H7 (cell line): ENCODE measurements around the gene NPTXR. TPM values are rescaled to one million over a fixed set of nuclear protein-coding genes. Genes with fewer than 3 reads are reported as not detected.

Experiments
- DNase-seq: peaks from one replicate; pipeline ENCODE4 v3.0.0; 2012
- H3K27me3 ChIP-seq: 2 replicates; pipeline ENCODE4 v1.6.0; 2011; ENCODE audit warnings: mild to moderate bottlenecking, low read length; ENCODE audit not compliant: control insufficient read depth, insufficient read depth
- H3K36me3 ChIP-seq: replicated peaks from 2 replicates; pipeline ENCODE4 v1.5.1; 2011; ENCODE audit warnings: low read length; ENCODE audit not compliant: control insufficient read depth, insufficient read depth
- H3K4me3 ChIP-seq: 2 replicates; pipeline ENCODE4 v1.5.1; 2011; ENCODE audit warnings: low read depth, mild to moderate bottlenecking, control low read depth, low read length, moderate library complexity; ENCODE audit not compliant: insufficient read depth
- total RNA-seq: library from RNA; depleted of rRNA; stranded (reverse); fragments of >200 nt; shearing (Covaris generic); gene quantifications from 2 replicates; pipeline ENCODE4 v1.2.3, GENCODE V29; 2014; rRNA removed

NPTXR gene
- 3.6 and 3.7 TPM in 2 replicates for total RNA-seq

GRCh38 chr22:38843657-38844314 is at the start of gene NPTXR:
Gene NPTXR, minus strand, starts transcription at chr22:38844028.
- peak; percentile 97 for DNase-seq
- peak within 1 kb of the TSS; percentile 49 for H3K4me3 ChIP-seq
- H3K36me3 ChIP-seq, result no peaks in the 10 kb centered on the region; the same call in 1 of the 2 replicates
- peaks cover 41% of the 10 kb centered on the region for H3K27me3 ChIP-seq

- no peak for DNase-seq
- Histone ChIP-seq H3K36me3 (no peaks in the 10 kb centered on the region), H3K4me3 (no peak overlapping the region), H3K27me3 (no peaks in the 10 kb centered on the region)
These were observed 47.4 kb upstream of the NPTXR start for GRCh38 chr22:38891256-38891655.

- no peaks in the 10 kb centered on the region for H3K36me3 ChIP-seq
- H3K27me3 ChIP-seq, result no peaks in the 10 kb centered on the region
- H3K4me3 ChIP-seq, result no peak overlapping the region
- DNase-seq, result no peak
These were observed 46.5 kb upstream of the NPTXR start for GRCh38 chr22:38890377-38890776.

- DNase-seq, result no peak
- H3K4me3 ChIP-seq, result no peak overlapping the region
- no peaks in the 10 kb centered on the region for H3K27me3 ChIP-seq
- no peaks in the 10 kb centered on the region for H3K36me3 ChIP-seq
These were observed 42.5 kb upstream of the NPTXR start for GRCh38 chr22:38886333-38886732.

GRCh38 chr22:38882972-38883622 is 39.3 kb upstream of the NPTXR start:
- H3K36me3 ChIP-seq, result no peaks in the 10 kb centered on the region
- peak; percentile 19 for DNase-seq
- no peaks in the 10 kb centered on the region for H3K27me3 ChIP-seq
- no peak overlapping the region for H3K4me3 ChIP-seq

- DNase-seq, result no peak
- no peaks in the 10 kb centered on the region for H3K27me3 ChIP-seq
- no peaks in the 10 kb centered on the region for H3K36me3 ChIP-seq
- H3K4me3 ChIP-seq, result no peak overlapping the region
These were observed 38.4 kb upstream of the NPTXR start for GRCh38 chr22:38881997-38882879.

GRCh38 chr22:38881464-38881871 is 37.6 kb upstream of the NPTXR start:
- no peak for DNase-seq
- no peaks in the 10 kb centered on the region for H3K27me3 ChIP-seq
- H3K4me3 ChIP-seq, result no peak overlapping the region
- H3K36me3 ChIP-seq, result no peaks in the 10 kb centered on the region

GRCh38 chr22:38879961-38880360 is 36.1 kb upstream of the NPTXR start:
- no peak overlapping the region for H3K4me3 ChIP-seq
- H3K36me3 ChIP-seq, result no peaks in the 10 kb centered on the region
- no peaks in the 10 kb centered on the region for H3K27me3 ChIP-seq
- DNase-seq, result no peak

- DNase-seq, result no peak
- H3K27me3 ChIP-seq, result no peaks in the 10 kb centered on the region
- H3K4me3 ChIP-seq, result no peak overlapping the region
- no peaks in the 10 kb centered on the region for H3K36me3 ChIP-seq
These were observed 35.4 kb upstream of the NPTXR start for GRCh38 chr22:38879108-38879729.

- no peak for DNase-seq
- Histone ChIP-seq H3K27me3 (no peaks in the 10 kb centered on the region), H3K4me3 (no peak overlapping the region), H3K36me3 (no peaks in the 10 kb centered on the region)
These were observed 34.2 kb upstream of the NPTXR start for GRCh38 chr22:38878001-38878400.

- Histone ChIP-seq H3K4me3 (no peak overlapping the region), H3K36me3 (peaks cover 3% of the 10 kb centered on the region), H3K27me3 (no peaks in the 10 kb centered on the region)
- DNase-seq, result no peak
These were observed 30.8 kb upstream of the NPTXR start for GRCh38 chr22:38874529-38875222.

- DNase-seq, result peak; percentile 24
These were observed 29.9 kb upstream of the NPTXR start for GRCh38 chr22:38873469-38874411.

GRCh38 chr22:38872831-38873248 is 29.0 kb upstream of the NPTXR start:
- Histone ChIP-seq H3K4me3 (peak overlapping the region; percentile 81), H3K36me3 (peaks cover 15% of the 10 kb centered on the region), H3K27me3 (no peaks in the 10 kb centered on the region)
- DNase-seq, result peak; percentile 87

More at GRCh38 chr22:38873469-38874411, 29.9 kb upstream of the NPTXR start:
- Histone ChIP-seq H3K4me3 (peak overlapping the region; percentile 81; the same call in 1 of the 2 replicates), H3K27me3 (no peaks in the 10 kb centered on the region), H3K36me3 (peaks cover 7% of the 10 kb centered on the region)
